ENCODE measurements around the gene PUDP.
A peak's percentile ranks its signal among the peaks of the same experiment; 100 is the strongest.

PUDP gene

GRCh38 chrX:7146703-7147412, 1.1 kb downstream of the PUDP start:
- no peak for DNase-seq

DNA sequence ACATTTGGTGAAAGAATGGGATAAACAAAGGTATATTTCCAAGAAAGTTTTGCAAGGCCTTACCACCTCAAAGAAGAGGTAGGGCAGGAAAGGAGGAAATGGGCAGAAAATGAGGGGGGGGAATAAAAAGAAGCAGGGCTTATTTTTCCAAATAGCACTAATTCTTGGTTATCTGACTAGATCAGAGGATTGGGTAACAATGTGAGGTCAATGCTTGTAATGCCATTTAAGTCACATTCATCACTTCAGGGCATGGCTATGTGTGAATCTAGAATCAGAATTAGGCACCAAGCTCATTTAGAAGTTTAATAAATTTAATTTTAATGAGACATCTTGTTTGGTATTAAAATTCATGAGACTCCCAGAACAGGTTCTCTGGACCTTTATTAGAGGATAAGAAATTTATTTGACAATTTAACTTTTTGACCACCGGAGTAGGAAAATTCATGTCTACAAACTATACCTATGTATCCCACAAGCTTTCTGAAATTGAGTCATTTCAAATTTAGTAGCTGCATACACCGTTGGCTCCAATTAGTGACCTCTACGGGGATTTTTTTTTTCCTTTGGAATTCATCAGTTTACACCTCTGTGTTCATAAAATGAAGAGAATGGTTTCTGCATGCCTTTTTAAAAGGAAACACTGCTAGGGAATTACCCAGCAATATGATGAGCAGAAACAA, 1.8 kb downstream of the PUDP start:
- no peak for DNase-seq

DNA sequence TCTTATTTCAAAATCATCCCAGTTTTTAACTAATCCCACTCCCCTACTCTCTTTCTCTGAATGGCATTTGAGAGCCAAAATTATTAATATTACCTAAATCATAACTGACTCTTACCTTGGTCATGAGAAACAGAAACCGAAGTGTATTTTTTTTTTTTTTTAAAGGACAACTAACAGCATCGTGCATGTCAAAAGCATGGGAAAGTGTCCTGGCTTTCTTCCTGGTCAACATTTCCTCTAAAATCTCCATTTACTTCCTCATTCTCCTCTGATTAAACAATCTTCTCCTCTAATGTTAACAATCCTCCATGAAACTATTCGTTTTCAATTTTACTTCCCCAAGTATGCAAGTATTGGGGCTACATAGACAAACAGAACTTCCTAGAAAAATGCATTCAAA, 2.5 kb downstream of the PUDP start:
- DNase-seq, result no peak

DNA sequence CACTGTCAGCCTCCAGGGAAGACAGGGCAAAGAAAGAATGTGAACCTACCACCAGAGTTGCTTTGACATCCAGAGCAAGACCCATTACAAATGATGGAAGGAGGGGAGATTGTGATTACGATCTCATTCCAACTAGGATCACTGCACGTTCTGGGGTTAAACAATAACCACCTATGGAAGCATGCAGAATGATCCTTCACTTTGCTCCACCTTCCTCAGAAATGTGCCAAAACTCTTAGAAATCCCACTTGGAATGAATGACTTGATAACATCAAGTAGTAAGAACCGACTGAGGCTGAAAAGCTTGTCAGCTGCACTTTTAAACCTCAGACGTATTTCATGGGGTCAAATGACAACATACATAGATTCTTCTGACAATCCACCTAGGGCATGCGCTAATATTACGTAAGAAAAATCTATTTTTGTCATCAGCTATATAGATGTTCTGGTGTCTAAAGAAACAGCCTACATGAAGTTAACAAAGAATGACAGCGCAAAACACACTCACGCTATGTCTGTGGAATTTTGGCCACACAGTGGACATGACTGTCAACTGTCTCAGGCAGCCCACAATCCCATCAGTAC, 3.9 kb downstream of the PUDP start:
- no peak for DNase-seq

DNA sequence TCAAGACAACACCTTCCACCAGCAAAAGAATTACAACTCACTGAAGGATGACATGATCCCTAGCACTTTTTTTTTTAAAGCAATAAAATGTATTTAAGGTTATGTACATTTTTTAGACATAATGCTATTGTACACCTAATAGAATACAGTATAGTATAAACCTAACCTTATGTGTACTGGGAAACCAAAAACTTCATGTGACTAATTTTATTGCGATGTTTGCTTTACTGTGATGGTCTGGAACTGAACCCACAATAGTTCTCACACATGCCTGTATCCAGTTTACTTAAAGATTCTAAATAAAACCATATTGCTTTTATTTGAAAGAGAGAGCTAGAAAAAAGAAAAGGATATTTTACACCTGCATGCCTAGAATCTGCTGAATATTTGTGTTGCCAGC, 4.9 kb downstream of the PUDP start:
- DNase-seq, result no peak

DNA sequence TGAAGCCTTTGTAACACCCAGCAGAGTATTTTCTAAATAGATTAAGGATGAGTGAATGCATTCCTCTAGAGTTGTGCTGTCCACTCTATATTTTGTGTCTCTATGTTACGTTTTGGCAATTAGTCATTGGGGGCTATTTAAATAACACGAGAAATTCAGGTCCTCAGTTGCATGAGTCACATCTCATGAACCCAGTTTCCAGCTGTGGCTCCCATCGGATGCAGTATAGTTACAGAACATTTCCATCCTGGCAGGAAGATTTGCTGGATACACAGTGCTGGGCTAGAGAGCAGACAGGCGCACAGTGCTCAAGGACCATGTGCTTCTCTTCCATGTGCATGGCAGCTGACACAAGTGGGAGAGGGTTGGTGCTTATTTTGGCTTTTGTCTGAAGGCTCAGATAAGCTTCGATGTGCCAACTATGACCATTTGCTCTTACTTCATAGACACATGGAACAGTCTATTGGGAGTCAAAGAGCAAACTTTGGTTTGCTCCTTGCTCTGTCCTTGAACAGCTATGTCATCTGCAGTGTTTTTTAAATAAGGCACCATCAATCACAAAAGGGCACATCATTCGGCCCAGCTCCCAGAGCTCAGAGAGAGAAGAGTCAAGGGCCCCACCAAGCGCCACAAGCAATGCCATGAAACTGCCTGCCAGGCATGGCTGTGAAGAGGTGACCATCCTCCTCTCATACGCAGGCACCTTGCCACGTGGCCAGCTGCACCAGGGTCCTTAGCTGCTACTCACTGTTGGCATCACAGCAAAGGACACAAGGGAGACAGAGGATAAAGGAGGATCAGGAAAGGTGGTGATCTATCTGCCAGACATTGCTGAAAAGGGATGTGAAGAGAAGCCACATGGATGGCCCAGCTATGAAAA, 8.5 kb downstream of the PUDP start:
- no peak for DNase-seq

DNA sequence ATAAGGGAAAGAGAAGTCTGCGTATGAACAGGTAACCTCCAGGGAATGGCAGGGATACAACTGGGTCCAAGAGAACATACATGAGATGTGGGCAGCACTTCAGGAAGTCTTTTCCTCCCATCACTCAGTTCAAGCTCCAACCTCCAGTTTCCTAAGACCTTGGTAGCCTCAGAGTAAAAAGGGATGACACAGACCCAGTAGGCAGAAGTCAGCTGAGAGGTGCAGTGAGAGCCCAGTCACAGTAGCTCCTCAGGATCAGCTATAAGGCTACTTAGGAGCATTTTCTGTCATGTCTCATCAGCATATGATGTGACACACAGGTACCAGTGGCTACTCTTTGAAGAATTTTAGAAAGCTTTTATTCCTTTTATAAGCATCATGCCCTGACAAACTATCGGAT, 13.0 kb downstream of the PUDP start:
- DNase-seq, result no peak

GRCh38 chrX:7133050-7133440, 14.9 kb downstream of the PUDP start:
- DNase-seq, result no peak

GRCh38 chrX:7132335-7133049, 15.5 kb downstream of the PUDP start:
- no peak for DNase-seq

- DNase-seq, result no peak
These were observed 16.3 kb downstream of the PUDP start for GRCh38 chrX:7131621-7132020.

GRCh38 chrX:7127056-7127455, 20.9 kb downstream of the PUDP start:
- DNase-seq, result no peak

DNA sequence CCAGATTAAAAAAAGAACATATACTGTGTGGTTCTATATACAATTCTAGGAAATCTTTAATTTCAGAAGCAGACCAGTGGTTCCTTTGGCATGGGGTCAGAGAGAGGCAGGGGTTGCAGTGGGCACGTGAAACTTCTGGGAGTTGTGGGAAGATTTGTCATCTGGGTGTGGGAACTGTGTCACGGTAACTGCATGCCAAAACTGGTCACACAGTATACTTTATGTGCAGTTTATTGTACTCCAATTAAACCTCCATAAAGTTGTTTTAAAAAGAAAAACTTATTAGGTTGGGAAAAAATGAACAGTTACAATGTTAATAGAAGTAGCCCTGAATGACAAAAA, 27.1 kb downstream of the PUDP start:
- DNase-seq, result no peak

- peak; percentile 39 for DNase-seq
These were observed 27.7 kb downstream of the PUDP start for GRCh38 chrX:7119950-7120877.

- no peak for DNase-seq
These were observed 30.4 kb downstream of the PUDP start for GRCh38 chrX:7117587-7117986.

DNA sequence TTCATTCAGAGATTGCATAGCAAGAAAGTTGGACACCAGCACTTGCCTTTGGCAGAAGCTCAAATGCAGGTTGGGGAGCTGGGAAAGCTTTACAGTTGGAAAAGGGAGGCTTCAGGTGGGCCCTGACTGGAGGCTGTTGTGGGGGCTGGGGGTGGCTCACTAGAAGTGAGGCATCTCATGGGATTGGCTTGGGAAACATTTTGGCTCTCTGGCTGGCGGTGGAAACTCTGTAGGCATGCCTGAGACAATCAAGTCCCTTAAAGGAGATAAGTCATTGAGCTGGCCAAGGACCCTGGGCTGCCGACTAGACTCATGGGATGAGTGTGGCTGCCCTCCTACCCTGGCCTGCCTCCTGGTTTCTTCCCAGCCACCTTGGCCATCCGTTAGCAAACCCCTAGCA, 31.9 kb downstream of the PUDP start:
- DNase-seq, result no peak

DNA sequence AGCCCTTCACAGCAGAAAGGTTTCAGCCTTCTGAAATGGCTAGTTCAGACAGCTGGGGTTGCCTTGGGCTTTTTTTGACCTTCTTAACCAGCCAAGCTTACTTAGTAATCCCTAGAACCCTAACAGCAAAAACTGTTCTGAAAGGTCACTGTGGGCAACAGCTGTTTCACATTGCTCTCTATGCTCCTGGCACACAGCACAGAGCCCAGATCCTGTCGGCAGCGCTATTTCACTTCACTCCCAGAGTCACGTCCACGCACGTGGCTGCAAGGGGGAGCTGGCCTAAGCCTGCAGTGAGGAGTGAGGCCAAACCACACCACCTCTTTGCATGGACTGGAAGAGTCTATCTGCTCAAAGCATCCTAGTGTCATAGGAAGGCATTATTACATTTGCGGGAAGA, 32.4 kb downstream of the PUDP start:
- DNase-seq, result no peak

DNA sequence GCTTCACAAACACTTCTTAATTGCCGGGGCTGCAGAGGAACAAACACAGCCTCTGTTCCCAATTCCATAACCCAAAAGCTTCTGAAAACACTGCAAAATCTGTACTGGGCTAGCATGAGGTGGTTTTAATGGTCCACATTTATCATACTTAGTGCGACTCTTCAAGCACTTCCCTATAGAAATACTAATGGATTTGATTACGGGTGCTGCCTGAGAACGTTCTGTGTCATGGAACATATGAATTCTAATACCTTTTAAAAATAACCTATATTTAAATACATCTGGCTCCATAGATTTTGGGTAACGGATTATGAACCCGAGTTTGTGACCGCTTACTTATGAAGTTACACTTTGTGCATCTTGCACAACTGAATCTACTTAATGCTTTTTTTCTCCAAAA, 35.9 kb downstream of the PUDP start:
- peak; percentile 16 for DNase-seq

GRCh38 chrX:7111518-7111917, 36.4 kb downstream of the PUDP start:
- DNase-seq, result no peak

- no peak for DNase-seq
These were observed 37.1 kb downstream of the PUDP start for GRCh38 chrX:7110821-7111276.

DNA sequence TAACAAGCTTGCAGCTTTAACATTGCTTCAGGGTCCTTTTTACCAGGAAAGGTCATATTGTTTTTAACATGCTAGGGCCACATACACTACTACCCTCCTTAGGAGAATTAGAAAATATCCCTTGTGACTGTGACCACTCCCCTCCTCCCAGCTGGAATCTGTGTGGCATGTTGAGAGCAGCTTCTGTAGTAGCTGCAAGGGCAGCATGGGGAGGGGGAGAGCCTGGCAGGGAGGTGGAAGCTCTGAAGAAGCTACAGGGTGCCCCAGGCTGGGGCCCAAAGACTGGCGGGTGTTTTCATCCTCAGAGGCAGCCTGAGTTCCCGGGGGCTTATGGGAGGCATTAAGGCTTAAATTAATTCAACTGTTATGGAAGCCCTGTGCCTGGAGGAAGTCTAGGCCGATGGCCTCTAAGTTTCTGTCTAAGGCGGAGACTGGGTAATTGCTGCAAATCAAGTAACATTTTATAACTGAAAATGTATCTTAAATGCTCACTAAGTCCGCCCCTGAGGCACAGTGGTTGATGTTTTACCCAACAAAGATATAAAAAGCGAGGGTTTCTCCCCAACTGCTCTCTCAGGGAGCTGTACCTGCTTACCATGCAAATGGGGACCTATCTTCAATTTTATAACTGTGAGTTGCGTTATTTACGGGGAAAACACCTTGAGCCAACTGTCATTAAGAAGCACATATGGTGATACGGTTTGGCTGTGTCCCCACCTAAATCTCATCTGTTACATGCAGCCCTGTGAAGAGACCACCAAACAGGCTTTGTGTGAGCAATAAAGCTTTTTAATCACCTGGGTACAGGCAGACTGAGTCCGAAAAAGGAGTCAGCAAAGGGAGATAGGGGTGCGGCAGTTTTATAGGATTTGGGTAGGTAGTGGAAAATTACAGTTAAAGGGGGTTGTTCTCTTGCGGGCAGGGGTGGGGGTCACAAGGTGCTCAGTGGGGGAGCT, 37.8 kb downstream of the PUDP start:
- no peak for DNase-seq
